ENCODE results near the gene IVL.

DNA sequence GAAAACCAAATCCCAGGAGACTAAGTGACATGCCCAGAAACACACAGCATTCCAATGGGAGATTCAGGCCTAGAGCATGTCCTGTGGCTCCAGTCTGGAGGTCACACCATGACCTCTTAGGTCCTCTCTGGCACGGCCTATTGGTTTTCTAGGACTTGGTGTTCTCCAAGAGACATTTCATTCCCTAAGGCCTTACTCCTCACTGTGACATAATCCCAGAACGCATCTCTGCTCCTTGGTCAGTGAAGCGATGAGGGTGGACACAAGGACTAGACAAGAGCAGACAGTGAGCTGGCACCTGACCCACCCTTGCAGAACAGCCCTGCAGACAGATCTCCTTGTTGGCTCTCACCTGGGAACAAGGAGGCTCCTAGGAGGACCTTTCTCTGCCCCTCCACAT, 860 bp downstream of the IVL start:
- TF ChIP-seq, protein P1, sequence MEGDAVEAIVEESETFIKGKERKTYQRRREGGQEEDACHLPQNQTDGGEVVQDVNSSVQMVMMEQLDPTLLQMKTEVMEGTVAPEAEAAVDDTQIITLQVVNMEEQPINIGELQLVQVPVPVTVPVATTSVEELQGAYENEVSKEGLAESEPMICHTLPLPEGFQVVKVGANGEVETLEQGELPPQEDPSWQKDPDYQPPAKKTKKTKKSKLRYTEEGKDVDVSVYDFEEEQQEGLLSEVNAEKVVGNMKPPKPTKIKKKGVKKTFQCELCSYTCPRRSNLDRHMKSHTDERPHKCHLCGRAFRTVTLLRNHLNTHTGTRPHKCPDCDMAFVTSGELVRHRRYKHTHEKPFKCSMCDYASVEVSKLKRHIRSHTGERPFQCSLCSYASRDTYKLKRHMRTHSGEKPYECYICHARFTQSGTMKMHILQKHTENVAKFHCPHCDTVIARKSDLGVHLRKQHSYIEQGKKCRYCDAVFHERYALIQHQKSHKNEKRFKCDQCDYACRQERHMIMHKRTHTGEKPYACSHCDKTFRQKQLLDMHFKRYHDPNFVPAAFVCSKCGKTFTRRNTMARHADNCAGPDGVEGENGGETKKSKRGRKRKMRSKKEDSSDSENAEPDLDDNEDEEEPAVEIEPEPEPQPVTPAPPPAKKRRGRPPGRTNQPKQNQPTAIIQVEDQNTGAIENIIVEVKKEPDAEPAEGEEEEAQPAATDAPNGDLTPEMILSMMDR (conservative IDR thresholded peaks at IDR 0.05; ENCODE audit: low read depth, low read length) = no peak
- TF ChIP-seq EZH2phosphoT487 (IDR thresholded peaks at IDR 0.05; ENCODE audit: borderline replicate concordance, low read length) (no peak), EZH2 (IDR thresholded peaks at IDR 0.05; ENCODE audit: low read length, unreplicated experiment) (no peak)

Measured in PC-3 (cell line).